Activated T-cell treated with anti-CD3 and anti-CD28 coated beads for 1 hour (primary cell): ENCODE measurements around the gene SCLY.

Source experiments
- DNase-seq: peaks from one replicate; pipeline ENCODE4 v3.0.0-alpha.2; 2020; ENCODE audit warnings: low read depth

SCLY gene

DNA sequence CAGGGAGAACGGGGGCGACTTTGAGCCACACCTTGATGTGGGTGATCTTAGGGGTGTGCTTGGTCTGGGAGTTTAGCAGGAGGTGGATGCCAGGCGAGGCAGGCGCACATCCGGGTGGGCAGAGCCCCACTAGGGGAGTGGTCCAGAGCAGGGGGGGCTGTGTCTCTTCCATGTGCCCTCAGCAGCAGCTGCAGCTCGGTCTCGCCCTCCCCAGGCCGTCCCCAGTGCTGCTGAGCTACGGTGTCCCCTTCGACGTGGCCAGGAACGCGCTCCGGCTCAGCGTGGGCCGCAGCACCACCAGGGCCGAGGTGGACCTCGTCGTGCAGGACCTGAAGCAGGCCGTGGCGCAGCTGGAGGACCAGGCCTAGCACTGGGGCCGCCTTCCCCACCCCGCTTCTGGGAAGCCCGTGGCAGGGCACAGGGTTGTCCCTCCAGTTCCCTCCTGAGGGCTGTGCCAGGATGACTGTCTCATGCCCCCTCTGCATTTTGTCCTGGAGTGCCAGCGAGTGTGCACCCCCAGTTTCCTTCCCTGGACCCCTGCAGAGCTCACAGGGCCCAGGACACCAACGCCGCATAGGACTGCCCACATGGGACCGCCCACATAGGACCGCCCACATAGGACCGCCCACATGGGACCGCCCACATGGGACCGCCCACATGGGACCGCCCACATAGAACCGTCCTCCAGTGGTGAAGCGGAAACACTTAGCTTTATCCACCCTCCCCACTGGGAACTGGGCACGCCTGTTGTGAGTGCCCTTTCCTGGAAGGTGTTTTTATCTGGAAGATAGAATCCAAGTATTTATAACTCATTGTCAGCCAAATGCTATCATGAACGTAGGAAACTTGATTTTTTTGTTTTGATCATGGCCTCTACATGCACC lies 37.4 kb downstream of the SCLY start:
- DNase-seq, result no peak

DNA sequence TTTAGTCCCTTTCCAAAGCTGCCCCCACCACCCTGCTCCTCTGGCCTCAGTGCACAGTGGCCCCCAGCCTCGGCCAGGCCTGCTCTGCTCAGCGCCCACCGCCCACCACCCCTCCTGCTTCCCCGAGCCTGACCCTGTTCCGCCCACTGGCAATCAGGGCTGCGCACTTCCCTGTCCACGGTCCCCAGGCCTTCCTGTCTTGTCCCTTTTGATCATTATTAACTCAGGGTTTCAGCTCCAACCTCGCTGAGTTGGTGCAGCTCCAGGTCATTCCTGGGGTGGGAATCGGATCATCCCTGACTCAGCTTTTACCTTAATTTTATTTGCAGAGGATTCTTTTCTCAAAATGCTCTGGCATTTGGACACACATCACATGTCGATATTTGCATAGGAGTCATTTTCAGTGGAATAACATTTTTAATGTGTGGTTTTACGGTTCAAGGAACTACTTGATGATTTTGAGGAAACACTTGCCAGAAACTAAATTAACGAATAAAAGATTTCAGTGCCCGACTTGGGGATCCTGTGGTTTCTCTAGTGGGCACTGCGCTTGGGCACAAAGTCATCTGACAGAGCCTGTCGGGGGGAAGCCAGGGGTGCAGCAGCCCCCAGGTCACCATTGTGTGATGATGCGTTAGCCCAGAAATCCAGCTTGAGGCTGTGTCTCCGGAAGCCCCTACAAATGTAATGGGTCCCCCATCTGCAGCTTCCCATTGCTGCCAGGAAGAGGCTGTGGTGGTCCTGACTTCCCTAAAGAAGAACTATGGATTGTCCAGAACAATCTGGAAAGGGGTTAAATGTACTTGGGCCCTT lies 38.3 kb downstream of the SCLY start:
- DNase-seq, result no peak

DNA sequence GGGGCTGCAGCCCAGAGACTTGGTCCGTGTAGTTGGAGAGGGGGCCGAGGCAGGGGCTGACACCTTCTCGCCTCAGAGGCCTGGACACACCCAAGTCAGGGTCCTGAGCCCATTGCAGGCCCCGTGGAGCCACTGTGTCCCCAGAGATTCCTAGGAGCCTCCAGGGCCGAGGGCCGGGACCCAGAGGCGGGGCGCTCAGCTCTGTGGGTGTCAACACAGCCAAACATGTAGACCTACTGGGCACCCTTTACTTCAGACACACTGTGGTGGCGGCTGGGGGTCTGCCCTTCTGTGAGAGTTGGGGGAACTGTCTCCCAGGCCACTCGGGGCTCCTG lies 38.9 kb downstream of the SCLY start:
- no peak for DNase-seq

DNA sequence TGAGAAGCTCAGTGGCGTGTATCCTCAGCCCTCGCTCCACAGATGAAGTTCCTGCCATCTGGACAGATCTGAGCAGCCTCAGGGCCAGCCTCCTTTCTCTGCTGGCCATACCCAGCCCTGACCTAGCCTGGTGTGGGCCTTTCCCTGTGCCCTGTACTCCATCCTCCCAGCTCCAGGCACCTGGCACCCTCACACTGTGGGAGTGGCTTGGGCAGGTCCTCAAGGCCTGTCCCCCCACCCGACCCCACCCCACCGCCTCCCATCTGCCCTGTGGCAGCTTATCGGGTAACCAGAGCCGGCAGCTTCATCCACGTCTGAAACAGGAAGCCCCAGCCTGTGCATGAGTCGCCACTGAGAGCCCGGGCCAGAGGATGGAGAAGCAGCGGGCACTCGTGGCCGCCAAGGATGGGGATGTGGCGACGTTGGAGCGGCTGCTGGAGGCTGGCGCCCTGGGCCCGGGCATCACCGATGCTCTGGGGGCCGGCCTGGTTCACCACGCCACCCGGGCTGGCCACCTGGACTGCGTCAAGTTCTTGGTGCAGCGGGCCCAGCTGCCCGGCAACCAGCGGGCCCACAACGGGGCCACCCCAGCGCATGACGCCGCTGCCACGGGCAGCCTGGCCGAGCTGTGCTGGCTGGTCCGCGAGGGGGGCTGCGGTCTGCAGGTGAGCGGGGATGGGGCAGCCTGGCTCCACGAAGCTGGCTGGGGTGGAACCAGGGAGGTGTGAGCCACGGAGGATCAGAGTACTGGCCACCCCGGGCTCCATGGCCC lies 39.4 kb downstream of the SCLY start, which contains the start of gene ESPNL:
ESPNL (plus strand) TSS at position 292 of the 772 bp plus-strand sequence; CDS start at position 372, 80 bp downstream.
- no peak for DNase-seq

DNA sequence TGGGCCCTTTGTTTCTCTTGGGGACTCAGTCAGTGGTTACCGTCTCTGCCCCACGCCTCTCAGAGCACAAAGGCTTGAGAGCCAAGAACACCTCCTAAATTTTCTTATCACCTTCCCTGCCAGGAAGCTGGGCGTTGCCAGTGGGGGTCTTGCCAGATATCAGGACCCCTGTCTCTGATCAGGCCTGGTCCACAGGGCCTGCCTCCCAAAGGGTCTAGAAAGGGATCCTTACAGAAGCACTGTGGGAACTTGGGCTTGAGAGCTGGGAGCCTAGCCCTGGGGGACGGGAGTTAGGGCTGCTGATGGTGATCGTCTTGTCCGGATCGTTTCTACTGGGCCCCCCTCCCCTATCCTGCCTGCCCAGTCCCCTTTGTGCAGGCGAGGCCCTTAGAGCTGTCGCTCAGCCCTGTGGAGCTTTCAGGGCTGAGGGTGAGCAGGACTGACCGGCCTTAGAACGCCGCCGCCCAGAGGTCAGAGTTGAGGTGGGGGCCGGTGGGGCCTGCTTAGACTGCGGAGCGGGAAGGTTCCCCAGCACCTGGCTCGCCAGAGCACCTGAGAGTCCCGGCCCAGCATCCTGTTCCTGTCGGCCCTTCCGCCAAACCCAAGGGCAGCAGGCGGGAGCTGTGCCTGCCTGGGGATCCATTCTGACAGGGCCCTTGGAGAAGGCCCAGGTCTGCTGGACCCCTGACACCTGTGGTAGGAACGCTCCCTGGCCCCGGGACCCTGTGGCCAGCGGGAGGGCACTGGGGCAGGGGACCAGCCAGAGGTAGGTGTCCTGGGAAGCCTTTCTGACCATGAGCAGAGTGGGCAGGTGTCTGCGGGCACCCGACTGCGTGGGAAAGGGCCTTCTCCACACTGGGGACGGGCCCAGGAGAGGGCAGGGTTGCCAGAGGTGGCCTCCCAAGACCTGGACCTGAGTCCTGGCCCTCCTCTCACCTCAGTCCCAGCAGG lies 40.3 kb downstream of the SCLY start:
- DNase-seq, result no peak

DNA sequence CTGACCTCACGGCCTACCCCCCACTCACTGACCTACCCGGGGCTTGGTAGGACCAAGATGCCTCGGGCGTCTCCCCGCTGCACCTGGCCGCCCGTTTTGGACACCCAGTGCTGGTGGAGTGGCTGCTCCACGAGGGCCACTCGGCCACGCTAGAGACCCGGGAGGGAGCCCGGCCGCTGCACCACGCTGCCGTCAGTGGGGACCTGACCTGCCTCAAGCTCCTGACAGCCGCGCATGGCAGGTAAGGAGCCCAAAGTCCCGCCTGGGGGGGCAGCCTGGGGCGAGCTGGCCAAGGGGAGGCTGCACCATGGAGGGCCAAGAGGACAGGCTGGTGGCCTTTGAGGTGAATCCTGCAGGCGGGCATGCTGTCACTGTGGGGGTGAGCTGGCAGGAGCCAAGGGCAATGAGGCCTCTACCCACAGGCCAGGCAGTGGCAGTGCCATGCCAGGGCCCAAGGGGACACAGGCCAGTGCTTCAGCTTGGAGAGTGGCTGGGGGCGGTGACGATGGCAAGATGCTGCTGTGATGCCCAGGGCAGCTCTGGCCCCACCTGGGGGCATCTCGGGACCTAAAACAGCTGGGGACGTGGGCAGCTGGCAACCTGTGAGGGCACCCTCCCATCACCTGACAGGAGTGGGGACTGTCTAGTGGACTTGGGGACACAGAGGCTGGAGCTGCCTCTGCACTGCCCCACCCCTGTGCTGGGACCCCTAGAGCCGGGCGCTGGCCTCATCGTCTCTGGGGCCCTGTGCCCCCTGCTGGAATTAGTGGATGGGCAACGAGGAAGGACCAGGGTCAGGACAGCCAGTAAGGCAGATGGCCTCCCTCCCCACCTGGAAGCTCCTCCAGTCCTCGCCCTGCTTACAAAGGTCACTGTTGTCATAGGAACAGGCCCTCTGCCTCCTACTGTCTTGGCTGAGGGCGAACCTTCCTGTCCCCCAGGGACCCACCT lies 41.4 kb downstream of the SCLY start:
- DNase-seq, result no peak

DNA sequence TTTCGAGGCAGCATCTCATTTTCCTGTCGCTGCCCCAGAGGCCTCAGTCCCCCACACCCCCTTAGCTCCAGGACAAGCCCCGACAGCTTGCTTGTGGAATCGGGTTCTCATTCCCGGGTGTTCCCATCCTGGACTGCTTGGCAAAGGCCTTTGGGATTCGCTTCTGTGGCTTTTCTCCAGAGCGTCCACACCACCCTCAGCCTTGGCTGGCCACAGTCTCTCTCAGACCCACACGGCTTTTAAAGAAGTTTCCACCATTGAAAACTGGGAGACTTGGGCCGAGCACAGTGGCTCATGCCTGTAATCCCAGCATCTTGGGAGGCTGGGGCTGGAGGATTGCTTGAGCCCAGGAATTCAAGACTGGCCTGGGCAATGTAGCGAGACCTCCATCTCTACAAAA lies 42.1 kb downstream of the SCLY start:
- no peak for DNase-seq

DNA sequence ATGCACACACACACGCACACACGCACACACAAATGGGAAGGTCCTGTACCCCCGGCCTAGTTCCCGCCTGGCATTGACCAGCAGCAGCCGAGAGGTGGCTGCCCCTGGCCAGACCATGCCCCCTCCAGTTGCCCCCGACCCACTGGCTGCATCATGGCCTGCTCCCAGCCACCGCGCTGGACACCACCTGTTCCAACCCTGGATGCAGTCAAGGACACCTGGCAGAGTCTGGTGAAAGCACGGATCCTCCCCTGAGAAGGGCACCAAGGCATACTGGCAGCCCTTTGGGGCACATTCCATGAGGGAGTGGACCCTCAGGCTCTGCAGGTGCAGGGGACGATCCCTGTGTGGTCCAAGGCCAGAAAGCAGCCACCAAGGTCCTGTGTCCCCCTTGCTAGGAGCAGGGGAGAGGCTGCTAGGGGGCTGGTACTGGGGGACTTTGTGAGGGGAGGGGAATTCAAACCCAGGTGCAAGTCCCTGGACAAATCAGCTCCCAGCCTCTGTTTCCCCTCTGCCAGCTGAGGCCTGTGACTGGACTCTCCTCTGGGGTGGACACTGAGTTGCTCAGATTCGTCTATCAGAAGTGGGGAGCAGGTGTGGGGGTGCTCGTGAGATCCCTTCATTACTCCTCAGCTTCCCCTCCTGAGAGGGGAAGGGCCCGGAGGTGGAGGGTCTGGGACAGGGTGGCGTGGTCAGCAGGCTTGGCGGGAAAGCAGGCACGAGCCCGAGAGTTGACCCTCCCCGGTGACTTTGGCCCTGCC lies 42.8 kb downstream of the SCLY start:
- DNase-seq, result no peak

DNA sequence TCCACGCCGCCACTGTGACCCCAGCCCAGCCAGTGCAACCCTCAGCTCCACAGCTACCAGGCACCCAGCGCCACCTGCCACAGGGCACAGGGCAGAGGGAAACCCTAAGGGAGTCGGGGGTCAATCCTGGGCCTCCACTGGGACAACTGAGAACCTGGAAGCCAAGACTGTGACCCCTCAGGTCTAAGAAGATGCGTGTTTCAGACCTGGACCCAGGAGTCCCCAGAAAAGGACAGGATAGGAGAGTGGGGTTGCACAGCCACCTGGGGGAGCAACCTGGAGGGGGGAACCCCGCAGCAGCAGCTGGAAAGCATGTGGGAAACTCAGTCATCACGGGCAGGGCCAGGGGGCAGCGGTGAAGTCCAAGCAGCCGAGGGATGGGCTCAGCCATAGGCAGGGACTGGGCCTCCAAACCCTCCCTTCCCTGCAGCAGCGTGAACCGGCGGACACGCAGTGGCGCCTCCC lies 43.5 kb downstream of the SCLY start:
- DNase-seq, result no peak

DNA sequence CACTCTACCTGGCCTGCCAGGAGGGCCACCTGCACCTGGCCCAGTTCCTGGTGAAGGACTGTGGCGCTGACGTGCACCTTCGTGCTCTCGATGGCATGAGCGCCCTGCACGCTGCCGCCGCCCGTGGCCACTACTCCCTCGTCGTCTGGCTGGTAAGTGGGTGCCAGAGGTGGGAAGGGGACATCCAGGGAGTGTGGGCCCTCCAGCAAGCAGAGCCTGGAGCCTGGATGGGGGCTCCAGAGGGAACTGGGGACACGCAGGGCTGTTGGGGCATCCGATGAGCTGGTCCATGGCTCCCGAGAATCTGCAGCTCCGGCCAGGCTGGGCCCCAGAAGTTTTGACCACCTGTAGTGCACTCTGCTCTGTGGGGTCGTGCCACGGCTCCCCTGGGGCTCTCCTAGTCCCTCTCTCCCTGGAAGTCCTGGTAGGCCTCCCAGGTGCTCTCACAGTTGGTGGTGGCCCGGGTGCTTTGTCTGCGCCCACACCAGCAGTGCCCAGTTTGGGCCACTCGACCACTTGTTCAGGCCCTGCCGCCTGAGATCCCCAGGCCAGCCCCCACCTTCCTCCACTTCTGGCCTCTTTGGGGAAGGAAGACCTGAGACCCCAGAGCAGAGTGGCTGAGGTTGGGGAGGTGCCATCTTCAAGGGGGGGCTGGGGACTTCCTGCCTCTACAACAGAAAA lies 44.0 kb downstream of the SCLY start:
- DNase-seq, result no peak

DNA sequence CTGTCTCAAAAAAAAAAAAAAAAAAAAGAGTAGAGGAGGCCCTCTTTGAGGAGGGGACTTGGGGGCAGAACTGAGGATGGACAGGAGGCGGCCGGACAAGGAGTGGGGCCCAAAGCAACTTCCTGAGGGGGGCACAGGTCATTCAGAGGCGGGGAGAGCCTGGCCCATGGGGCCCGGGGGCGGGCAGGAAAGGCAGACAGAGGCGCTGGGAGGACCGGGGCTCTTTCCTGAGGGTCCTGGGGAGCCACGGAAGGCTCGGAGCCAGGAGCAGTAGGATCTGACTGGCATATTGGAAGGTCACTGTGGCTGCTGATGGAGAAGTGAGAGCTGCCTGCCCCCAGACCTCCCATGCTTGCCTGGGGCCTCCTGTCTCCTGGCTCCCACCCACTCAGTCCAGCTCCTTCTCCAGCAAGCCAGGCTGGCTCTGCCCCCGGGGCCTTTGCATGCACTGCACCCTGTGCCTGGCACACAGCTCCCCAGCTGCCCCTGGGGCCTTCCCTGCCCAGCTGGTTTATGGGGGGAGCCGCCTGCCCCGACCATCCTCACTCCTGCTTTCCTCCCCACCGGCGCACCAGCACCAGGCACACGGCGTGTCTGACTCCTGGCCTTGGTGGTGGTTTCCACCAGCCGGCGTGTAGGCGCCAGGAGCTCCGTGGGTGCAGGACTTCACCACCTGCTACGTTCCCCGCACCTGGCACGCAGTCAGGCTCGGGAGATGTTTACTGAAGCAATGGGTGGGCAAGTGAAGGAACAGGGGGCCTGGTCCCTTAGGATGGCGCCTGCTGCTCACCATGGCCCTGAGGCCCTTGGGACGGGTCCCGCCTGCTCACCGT lies 44.9 kb downstream of the SCLY start:
- DNase-seq, result no peak

DNA sequence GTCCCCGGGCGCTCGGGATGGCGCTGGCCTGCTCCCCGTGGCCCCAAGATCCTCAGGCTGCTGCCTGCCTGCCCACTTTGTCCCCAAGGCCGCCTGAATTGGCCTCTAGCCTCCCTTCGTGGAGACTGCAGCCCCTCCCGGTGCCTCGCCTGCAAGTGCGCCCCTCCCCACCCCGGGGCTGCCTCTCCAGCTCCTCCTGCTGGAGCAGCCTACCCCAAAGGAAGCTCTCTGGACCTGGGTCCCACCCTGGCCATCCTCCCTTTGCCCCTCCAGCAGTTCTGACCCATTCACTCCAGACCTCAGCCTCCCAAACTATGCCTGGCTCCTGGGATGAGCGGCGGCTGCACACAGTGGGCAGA lies 45.5 kb downstream of the SCLY start:
- no peak for DNase-seq

DNA sequence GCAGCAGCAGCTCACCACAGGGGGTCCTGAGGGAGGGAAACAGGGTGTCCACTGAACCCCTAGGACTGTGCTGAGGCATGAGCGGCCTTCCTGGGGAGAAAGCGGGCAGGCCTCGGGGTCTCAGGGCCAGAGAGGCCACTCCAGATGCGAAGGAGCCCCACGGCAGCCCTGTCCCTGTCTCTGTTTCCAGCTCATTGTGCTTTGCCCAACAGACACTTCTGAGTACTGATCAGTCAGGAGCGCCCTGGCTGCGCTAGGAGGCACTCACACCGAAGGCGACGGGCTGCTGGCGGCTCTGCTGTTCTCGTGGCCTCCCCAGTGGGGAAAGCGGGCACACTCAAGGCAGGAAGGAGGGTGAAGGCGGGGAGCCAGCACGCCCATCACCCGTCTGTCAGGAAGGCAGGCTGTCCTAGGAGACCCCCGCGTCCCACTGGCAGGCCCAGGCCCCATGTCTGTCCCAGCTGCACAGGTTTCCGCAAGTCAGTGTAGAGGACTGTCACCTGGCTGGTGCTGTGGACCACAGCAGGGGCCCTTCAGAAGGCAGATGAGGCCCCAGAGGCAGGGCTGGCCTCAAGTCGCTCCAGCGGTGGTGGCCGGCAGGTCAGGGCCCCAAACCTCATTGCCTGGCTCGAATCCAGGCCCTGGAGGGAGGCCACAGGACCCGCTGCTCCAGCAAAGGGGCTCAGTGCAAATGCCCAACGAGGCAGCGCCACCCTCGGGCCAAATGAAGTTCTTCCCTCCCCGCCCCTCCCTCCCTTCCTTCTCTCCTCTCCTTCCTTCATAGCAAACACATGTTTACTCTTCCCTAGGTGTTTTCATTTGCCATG lies 46.1 kb downstream of the SCLY start:
- DNase-seq, result no peak

DNA sequence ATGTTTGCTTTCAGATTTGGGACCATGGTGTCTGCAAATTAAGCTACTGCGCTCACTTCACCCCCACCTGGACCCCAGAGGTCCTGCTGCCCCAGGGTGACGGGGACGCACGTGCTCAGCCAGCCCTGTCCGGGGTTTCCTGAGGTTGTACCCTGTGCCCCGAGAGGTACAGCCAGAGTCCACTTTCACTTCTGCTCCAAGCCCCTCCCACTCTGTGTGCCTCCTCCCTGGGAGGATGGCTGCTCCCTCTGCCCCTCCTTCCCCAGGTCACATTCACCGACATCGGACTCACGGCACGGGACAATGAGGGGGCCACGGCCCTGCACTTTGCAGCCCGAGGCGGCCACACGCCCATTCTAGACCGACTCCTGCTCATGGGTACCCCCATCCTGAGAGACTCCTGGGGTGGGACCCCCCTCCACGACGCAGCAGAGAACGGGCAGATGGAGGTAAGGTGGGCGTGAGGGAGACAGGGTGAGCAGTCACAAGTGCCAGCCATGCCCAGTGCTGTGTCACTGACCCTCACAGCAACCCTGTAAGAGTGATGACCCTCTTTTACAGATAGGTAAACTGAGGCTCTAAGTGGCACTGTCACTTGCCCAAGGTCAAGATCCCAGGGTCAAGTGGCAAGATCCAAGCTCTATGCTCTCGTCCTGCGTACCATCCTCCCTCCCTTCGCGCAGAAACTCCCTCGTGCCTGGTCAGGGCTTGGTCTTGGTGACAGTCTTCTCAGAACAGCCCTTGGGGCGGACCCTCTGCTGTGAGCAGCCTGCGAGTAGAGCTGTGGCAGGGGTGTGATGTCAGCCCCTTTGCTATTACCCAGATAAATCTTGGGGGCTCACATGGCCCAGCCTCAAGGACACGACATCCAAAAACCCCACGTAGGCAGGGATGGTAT lies 47.0 kb downstream of the SCLY start:
- no peak for DNase-seq

DNA sequence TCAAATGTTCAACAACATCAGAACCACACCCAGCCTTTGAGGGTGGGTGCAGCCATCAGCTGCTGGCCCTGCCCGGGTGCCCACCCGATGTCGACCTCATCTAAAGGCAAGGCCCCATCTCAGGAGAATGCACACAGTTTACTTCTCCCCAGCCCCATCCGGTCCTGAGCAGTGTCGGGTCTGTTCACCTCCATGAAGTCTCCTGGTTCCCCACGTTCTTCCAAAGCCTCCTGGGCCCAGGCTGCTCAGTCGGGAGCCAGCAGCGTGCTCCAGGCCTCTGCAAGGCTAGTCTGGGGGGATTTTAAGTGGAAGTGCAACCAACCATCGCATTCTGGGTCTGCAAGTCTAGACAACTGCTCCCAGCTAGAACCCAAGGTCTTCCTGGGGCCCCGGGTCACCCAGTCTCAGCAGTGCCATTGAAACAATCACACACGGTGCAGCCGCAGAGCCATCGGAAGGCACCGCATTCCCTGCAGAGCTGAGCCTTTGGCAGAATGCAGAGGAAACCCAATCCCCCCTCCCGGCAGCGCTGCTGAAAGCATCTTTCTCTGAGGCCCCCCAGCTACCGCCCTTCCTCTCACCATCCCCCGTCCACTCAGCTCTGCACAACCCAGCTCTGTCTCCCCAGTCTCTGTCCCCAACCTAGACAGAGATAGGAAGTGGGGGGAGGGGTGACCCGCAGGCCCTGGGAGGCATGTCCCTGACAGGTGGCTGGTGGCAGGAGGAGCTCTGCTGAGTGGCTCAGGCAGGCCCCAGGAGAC lies 47.8 kb downstream of the SCLY start:
- no peak for DNase-seq
